ENCODE results near the gene HSD17B11.
"Not testable (repeated sequence)": the region's sequence is repeated elsewhere in the genome, so short reads cannot be mapped to it uniquely, and the experiment has no call there.

The HSD17B11 gene

GRCh38 chr4:87416965-87417364 is 26.0 kb upstream of the HSD17B11 start:
- no peak for DNase-seq (ENCODE audit: extremely low read depth, low read depth)
- TF ChIP-seq CTCF (IDR thresholded peaks at IDR 0.05; ENCODE audit: low read depth, low read length, missing control alignments) = no peak
- H3K4me3 ChIP-seq (replicated peaks; ENCODE audit: low read depth, low read length) = no peak overlapping the region

GRCh38 chr4:87414816-87415215 is 23.8 kb upstream of the HSD17B11 start:
- TF ChIP-seq CTCF (IDR thresholded peaks at IDR 0.05; ENCODE audit: low read depth, low read length, missing control alignments) = no peak
- no peak for DNase-seq (ENCODE audit: extremely low read depth, low read depth)
- H3K4me3 ChIP-seq (replicated peaks; ENCODE audit: low read depth, low read length) = no peak overlapping the region

DNA sequence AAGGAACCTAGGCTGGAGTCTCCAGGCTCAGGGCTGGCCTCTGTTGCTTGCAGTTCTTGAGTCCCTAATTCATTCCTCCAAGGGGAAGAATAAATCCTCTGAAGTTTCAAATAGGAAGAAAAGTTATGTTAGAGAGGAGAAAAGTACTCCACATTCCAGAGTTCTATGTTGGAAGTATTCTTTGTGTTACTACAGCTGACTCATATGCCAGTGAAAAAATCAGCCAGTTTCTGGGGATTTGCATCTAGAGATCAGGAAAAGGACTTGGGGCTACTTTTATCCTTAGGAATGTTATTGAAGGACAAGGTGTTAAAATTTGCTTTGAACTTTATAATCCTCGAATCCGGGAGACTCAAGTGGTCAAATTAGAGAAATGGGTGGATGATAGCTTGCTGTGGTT is 19.7 kb upstream of the HSD17B11 start:
- no peak for DNase-seq (ENCODE audit: extremely low read depth, low read depth)
- no peak for TF ChIP-seq CTCF (IDR thresholded peaks at IDR 0.05; ENCODE audit: low read depth, low read length, missing control alignments)
- no peak overlapping the region for H3K4me3 ChIP-seq (replicated peaks; ENCODE audit: low read depth, low read length)

- DNase-seq (ENCODE audit: extremely low read depth, low read depth) = no peak
- no peak for TF ChIP-seq CTCF (IDR thresholded peaks at IDR 0.05; ENCODE audit: low read depth, low read length, missing control alignments)
- H3K4me3 ChIP-seq (replicated peaks; ENCODE audit: low read depth, low read length) = no peak overlapping the region
Measured at GRCh38 chr4:87410157-87410556, 19.2 kb upstream of the HSD17B11 start.

- TF ChIP-seq CTCF (IDR thresholded peaks at IDR 0.05; ENCODE audit: low read depth, low read length, missing control alignments) = no peak
- DNase-seq (ENCODE audit: extremely low read depth, low read depth) = no peak
- no peak overlapping the region for H3K4me3 ChIP-seq (replicated peaks; ENCODE audit: low read depth, low read length)
Measured at GRCh38 chr4:87409420-87409939, 18.5 kb upstream of the HSD17B11 start.

GRCh38 chr4:87406902-87407301 is 15.9 kb upstream of the HSD17B11 start:
- H3K4me3 ChIP-seq (replicated peaks; ENCODE audit: low read depth, low read length); DNase-seq (ENCODE audit: extremely low read depth, low read depth): not testable (repeated sequence)

GRCh38 chr4:87406462-87406861 is 15.5 kb upstream of the HSD17B11 start:
- no peak overlapping the region for H3K4me3 ChIP-seq (replicated peaks; ENCODE audit: low read depth, low read length)
- DNase-seq (ENCODE audit: extremely low read depth, low read depth) = no peak
- no peak for TF ChIP-seq CTCF (IDR thresholded peaks at IDR 0.05; ENCODE audit: low read depth, low read length, missing control alignments)

Measured in HFF-Myc (cell line).